Ascending aorta (tissue), 2 donors: ENCODE data around the gene PACS2. TPM values are rescaled to one million over a fixed set of nuclear protein-coding genes. Genes with fewer than 3 reads are reported as not detected.
"Not testable (repeated sequence)": the region's sequence is repeated elsewhere in the genome, so short reads cannot be mapped to it uniquely, and the experiment has no call there.

Experiments used
- DNase-seq, 2 donors: peaks; one replicate each; pipeline ENCODE4 v3.0.0-alpha.2; 2019; ENCODE audit warnings: low spot score in 2 of 2
- H3K27ac ChIP-seq, 2 donors: fragments of 200-600 bp; sonication (generic); one replicate each; pipeline ENCODE4 v1.5.1; 2016 to 2017; ENCODE audit warnings: mild to moderate bottlenecking in 1 of 2
- H3K27me3 ChIP-seq: fragments of 200-600 bp; sonication (generic); one replicate; pipeline ENCODE4 v1.5.1; 2017
- H3K36me3 ChIP-seq, 2 donors: fragments of 200-600 bp; sonication (generic); one replicate each; pipeline ENCODE4 v1.5.1; 2016
- H3K4me1 ChIP-seq, 2 donors: fragments of 200-600 bp; sonication (generic); one replicate each; pipeline ENCODE4 v1.5.1; 2016 to 2017; ENCODE audit warnings: mild to moderate bottlenecking in 1 of 2
- H3K4me3 ChIP-seq, 2 donors: fragments of 200-600 bp; sonication (generic); one replicate each; pipeline ENCODE4 v1.5.1; 2016 to 2017; ENCODE audit warnings: mild to moderate bottlenecking in 1 of 2
- H3K9me3 ChIP-seq, 2 donors: fragments of 200-600 bp; sonication (generic); one replicate each; pipeline ENCODE4 v1.5.1; 2016
- CTCF ChIP-seq, 3 experiments: fragments of 200-600 bp in 2 of 3; fragments of 450-650 bp in 1 of 3; sonication (generic) in 2 of 3; IDR thresholded peaks; one replicate each; pipeline ENCODE4 v1.5.1; 2016 to 2019; ENCODE audit warnings: antibody characterized with exemption in 3 of 3, mild to moderate bottlenecking in 1 of 3, moderate library complexity in 1 of 3
- intact Hi-C: fragments of 100-400 bp; cut with DNase I; formaldehyde crosslinking; loops from one replicate; pipeline ENCODE4 v1.15.1; 2023
- total RNA-seq: library from RNA; depleted of rRNA; stranded (reverse); fragments of >200 nt; gene quantifications from one replicate; pipeline ENCODE4 v1.1.0, GENCODE V29; 2016

Gene PACS2
- total RNA-seq, 1 donor from 2014 or later, result 153 TPM

DNA sequence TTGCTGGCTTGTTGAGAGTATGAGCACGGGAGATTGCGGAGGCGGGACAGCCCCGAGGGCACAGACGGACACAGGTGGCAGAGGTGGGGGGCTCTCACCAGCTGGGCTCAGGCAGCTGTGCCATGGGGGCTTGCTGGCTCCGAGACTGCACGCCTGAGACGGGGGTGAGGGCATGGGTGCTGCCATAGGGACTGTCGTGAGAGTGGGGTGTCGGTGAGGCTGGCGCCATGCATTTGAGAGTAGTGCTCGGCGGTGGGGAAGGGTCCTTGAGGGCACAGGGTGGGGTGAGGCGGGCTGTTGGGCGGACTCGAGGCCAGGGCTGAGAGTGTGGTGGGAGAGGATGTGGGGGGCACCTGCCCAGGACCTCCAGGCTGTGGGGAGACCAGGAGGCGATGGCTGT is 43.1 kb downstream of the PACS2 start:
- H3K4me3 ChIP-seq, result no peak overlapping the region
- H3K9me3 ChIP-seq, result no peaks in the 10 kb centered on the region
- TF ChIP-seq CTCF (IDR thresholded peaks at IDR 0.05), result no peak
- H3K27me3 ChIP-seq, result no peaks in the 10 kb centered on the region
- intact Hi-C loops, result no loop called here
- no peak for DNase-seq
- H3K36me3 ChIP-seq, result peaks cover 18 to 47% of the 10 kb centered on the region in 2 donors
- no peaks in the 10 kb centered on the region for H3K4me1 ChIP-seq
- H3K27ac ChIP-seq, result no peak overlapping the region

DNA sequence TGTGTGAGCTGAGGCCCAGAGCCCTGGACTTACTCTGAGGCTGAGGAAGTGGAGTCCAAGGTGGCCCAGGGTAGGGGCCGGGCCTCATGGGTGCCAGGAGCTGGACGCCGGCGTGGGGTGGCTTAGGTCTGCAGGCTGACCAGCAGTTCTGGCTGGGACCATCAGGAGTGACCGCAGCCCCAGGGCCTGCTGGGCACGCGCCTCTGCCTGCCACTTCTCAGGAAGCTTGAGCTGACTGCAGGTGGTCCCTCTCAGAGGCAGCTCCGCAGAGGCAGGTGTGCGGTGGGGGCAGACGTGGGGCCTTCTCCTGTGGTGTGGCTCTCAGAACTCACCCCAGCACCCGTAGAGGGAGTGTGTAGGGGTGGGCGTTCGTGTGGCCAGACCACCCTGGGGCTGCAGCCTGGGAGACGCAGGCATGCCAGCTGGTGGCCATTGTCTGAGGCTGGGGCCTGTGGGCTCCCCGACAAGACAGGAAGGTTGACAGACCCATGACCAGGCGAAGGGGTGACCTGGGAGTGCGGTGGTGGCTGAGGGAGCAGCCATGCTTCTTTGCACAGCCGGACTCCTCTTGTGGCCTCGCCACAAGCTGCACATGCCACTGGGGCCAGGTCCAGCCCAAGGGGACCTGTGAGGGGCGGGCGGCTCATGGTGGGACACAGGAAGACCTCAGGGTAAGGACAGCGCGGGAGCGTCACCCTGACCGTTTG is 43.7 kb downstream of the PACS2 start:
- H3K4me3 ChIP-seq, result no peak overlapping the region
- H3K4me1 ChIP-seq, result no peaks in the 10 kb centered on the region
- H3K9me3 ChIP-seq, result no peaks in the 10 kb centered on the region
- no peak for TF ChIP-seq CTCF (IDR thresholded peaks at IDR 0.05)
- H3K27me3 ChIP-seq, result no peaks in the 10 kb centered on the region
- no peak overlapping the region for H3K27ac ChIP-seq
- intact Hi-C loops, result no loop called here
- peaks cover 18 to 47% of the 10 kb centered on the region in 2 donors for H3K36me3 ChIP-seq
- no peak for DNase-seq

DNA sequence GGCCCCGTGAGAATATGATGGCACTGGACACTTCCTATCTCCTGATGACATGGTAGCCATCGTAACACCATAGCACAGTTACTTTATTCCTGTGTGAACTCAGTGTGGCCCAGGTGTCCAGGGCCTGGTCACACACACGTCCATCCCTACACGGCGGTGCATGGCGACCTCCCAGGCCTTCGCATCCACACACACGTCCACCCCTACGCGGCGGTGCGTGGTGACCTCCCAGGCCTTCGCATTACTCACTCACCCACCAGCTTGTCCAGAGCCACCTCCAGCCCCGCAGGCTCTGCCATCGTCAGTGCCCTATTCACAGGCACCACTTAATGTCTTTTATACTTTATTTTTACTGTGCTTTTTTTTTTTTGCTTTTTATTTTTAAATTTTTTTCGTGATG is 44.4 kb downstream of the PACS2 start:
- no peak for DNase-seq
- intact Hi-C loops, result no loop called here
- no peaks in the 10 kb centered on the region for H3K9me3 ChIP-seq

GRCh38 chr14:105361412-105361811 is 46.9 kb downstream of the PACS2 start:
- H3K4me1 ChIP-seq, intact Hi-C loops, DNase-seq, H3K4me3 ChIP-seq, H3K9me3 ChIP-seq, H3K27ac ChIP-seq, H3K27me3 ChIP-seq: not testable (repeated sequence)
- H3K36me3 ChIP-seq, result peaks cover 7 to 27% of the 10 kb centered on the region in 2 donors

More for the DNA sequence above, 44.4 kb downstream of the PACS2 start:
- Histone ChIP-seq H3K27me3 (no peaks in the 10 kb centered on the region), H3K27ac (no peak overlapping the region), H3K4me1 (no peaks in the 10 kb centered on the region), H3K36me3 (peaks cover 18 to 44% of the 10 kb centered on the region in 2 donors), H3K4me3 (no peak overlapping the region)
- no peak for TF ChIP-seq CTCF (IDR thresholded peaks at IDR 0.05)

- Histone ChIP-seq H3K4me3 (peak overlapping the region in 1 of 2 donors; percentile 37), H3K36me3 (peaks cover 21 to 27% of the 10 kb centered on the region in 2 donors), H3K27ac (no peak overlapping the region), H3K27me3 (no peaks in the 10 kb centered on the region), H3K9me3 (no peaks in the 10 kb centered on the region), H3K4me1 (no peaks in the 10 kb centered on the region)
- intact Hi-C loops, result no loop called here
- DNase-seq, result no peak
- no peak for TF ChIP-seq CTCF (IDR thresholded peaks at IDR 0.05)
Measured at GRCh38 chr14:105363847-105364708, 49.5 kb downstream of the PACS2 start.

GRCh38 chr14:105365101-105365500 is 50.6 kb downstream of the PACS2 start:
- H3K4me3 ChIP-seq, result no peak overlapping the region
- intact Hi-C loops, result no loop called here
- DNase-seq, result no peak
- no peaks in the 10 kb centered on the region for H3K9me3 ChIP-seq
- peaks cover 30 to 37% of the 10 kb centered on the region in 2 donors for H3K36me3 ChIP-seq
- no peaks in the 10 kb centered on the region for H3K27me3 ChIP-seq
- H3K4me1 ChIP-seq, result no peaks in the 10 kb centered on the region
- no peak for TF ChIP-seq CTCF (IDR thresholded peaks at IDR 0.05)
- no peak overlapping the region for H3K27ac ChIP-seq
